Nephron progenitor cell (in vitro differentiated cells): ENCODE results near the gene SLC16A9.

ENCODE experiments used
- DNase-seq: peaks from one replicate; pipeline ENCODE4 v3.0.0; 2021
- H3K27ac Mint-ChIP-seq: 2 replicates; pipeline ENCODE4 v1.8.0; 2021; ENCODE audit warnings: mild to moderate bottlenecking, moderate library complexity, mixed read lengths
- H3K27me3 Mint-ChIP-seq: 2 replicates; pipeline ENCODE4 v1.8.0; 2021; ENCODE audit warnings: mild to moderate bottlenecking, low read depth, mixed read lengths; ENCODE audit not compliant: poor library complexity
- H3K36me3 Mint-ChIP-seq: 2 replicates; pipeline ENCODE4 v1.8.0; 2021; ENCODE audit warnings: low read depth, mixed read lengths
- H3K4me1 Mint-ChIP-seq: 2 replicates; pipeline ENCODE4 v1.8.0; 2021; ENCODE audit warnings: mixed read lengths
- H3K4me3 Mint-ChIP-seq: 2 replicates; pipeline ENCODE4 v1.8.0; 2021; ENCODE audit warnings: mild to moderate bottlenecking, moderate library complexity, mixed read lengths
- H3K9me3 Mint-ChIP-seq: 2 replicates; pipeline ENCODE4 v1.8.0; 2021; ENCODE audit warnings: mild to moderate bottlenecking, moderate library complexity, mixed read lengths
- CTCF ChIP-seq: fragments of 200-600 bp; sonication (generic); IDR thresholded peaks from 2 replicates; pipeline ENCODE4 v1.5.0; 2021; ENCODE audit warnings: antibody characterized with exemption

The SLC16A9 gene

GRCh38 chr10:59634102-59634501, 75.5 kb downstream of the SLC16A9 start:
- Mint-ChIP-seq H3K27me3 (peaks cover 12% of the 10 kb centered on the region), H3K9me3 (no peaks in the 10 kb centered on the region), H3K36me3 (no peaks in the 10 kb centered on the region), H3K27ac (no peak overlapping the region), H3K4me3 (no peak overlapping the region), H3K4me1 (no peaks in the 10 kb centered on the region)
- TF ChIP-seq CTCF = no peak
- no peak for DNase-seq

GRCh38 chr10:59633063-59633462, 76.6 kb downstream of the SLC16A9 start:
- peaks cover 12% of the 10 kb centered on the region for H3K27me3 Mint-ChIP-seq
- DNase-seq = no peak
- no peaks in the 10 kb centered on the region for H3K9me3 Mint-ChIP-seq
- no peaks in the 10 kb centered on the region for H3K4me1 Mint-ChIP-seq
- TF ChIP-seq CTCF = no peak
- H3K27ac Mint-ChIP-seq = no peak overlapping the region
- H3K4me3 Mint-ChIP-seq = no peak overlapping the region
- H3K36me3 Mint-ChIP-seq = no peaks in the 10 kb centered on the region

- no peak overlapping the region for H3K27ac Mint-ChIP-seq
- H3K4me1 Mint-ChIP-seq = no peaks in the 10 kb centered on the region
- DNase-seq = no peak
- H3K27me3 Mint-ChIP-seq = peaks cover 9% of the 10 kb centered on the region
- H3K4me3 Mint-ChIP-seq = no peak overlapping the region
- H3K36me3 Mint-ChIP-seq = no peaks in the 10 kb centered on the region
- no peak for TF ChIP-seq CTCF
- no peaks in the 10 kb centered on the region for H3K9me3 Mint-ChIP-seq
Observed at GRCh38 chr10:59631882-59632807, 77.5 kb downstream of the SLC16A9 start.

GRCh38 chr10:59631237-59631636, 78.4 kb downstream of the SLC16A9 start:
- Mint-ChIP-seq H3K4me3 (no peak overlapping the region), H3K27me3 (peaks cover 9% of the 10 kb centered on the region), H3K27ac (no peak overlapping the region), H3K36me3 (no peaks in the 10 kb centered on the region), H3K9me3 (no peaks in the 10 kb centered on the region), H3K4me1 (peaks cover 1% of the 10 kb centered on the region)
- no peak for TF ChIP-seq CTCF
- DNase-seq = no peak

- Mint-ChIP-seq H3K36me3 (no peaks in the 10 kb centered on the region), H3K4me3 (no peak overlapping the region), H3K9me3 (no peaks in the 10 kb centered on the region), H3K4me1 (peaks cover 5% of the 10 kb centered on the region), H3K27ac (no peak overlapping the region), H3K27me3 (peaks cover 9% of the 10 kb centered on the region)
- no peak for TF ChIP-seq CTCF
- DNase-seq = no peak
Observed at GRCh38 chr10:59628965-59629364, 80.7 kb downstream of the SLC16A9 start.

- Mint-ChIP-seq H3K27ac (no peak overlapping the region), H3K27me3 (peaks cover 10% of the 10 kb centered on the region), H3K4me1 (peaks cover 5% of the 10 kb centered on the region), H3K9me3 (no peaks in the 10 kb centered on the region), H3K36me3 (no peaks in the 10 kb centered on the region), H3K4me3 (no peak overlapping the region)
- no peak for TF ChIP-seq CTCF
- DNase-seq = no peak
Observed at GRCh38 chr10:59628456-59628855, 81.2 kb downstream of the SLC16A9 start.
